Astrocyte of the spinal cord (primary cell): ENCODE results near the gene NFIC.
"Not testable (repeated sequence)": the region's sequence is repeated elsewhere in the genome, so short reads cannot be mapped to it uniquely, and the experiment has no call there.

Source experiments
- DNase-seq: peaks from one replicate; pipeline ENCODE4 v3.0.0; 2011; ENCODE audit warnings: low read depth, low spot score
- H3K4me3 ChIP-seq: 2 replicates; pipeline ENCODE4 v1.5.1; 2011; ENCODE audit warnings: low read depth, mild to moderate bottlenecking, low read length, moderate library complexity
- CTCF ChIP-seq: IDR thresholded peaks from 2 replicates; pipeline ENCODE4 v1.5.1; 2012; ENCODE audit warnings: low read depth, mild to moderate bottlenecking, low read length, inconsistent platforms
- in situ Hi-C: cut with HindIII; loops from 2 replicates; pipeline ENCODE4 v1.10.0; 2017; ENCODE audit warnings: low sequenced_read_pairs

NFIC gene

GRCh38 chr19:3507371-3508120 lies 141.2 kb downstream of the NFIC start:
- DNase-seq: no peak
- TF ChIP-seq CTCF: no peak
- H3K4me3 ChIP-seq: peak overlapping the region; percentile 90
- in situ Hi-C loops: no loop called here

- DNase-seq, H3K4me3 ChIP-seq, in situ Hi-C loops: not testable (repeated sequence)
Measured at GRCh38 chr19:3508121-3508661, 141.8 kb downstream of the NFIC start.

- TF ChIP-seq CTCF: no peak
- in situ Hi-C loops: no loop called here
- peak; percentile 10 for DNase-seq
- no peak overlapping the region for H3K4me3 ChIP-seq
Measured at GRCh38 chr19:3508771-3509535, 142.6 kb downstream of the NFIC start.

GRCh38 chr19:3509566-3509989 lies 143.2 kb downstream of the NFIC start:
- no peak overlapping the region for H3K4me3 ChIP-seq
- no peak for TF ChIP-seq CTCF
- in situ Hi-C loops: no loop called here
- peak; percentile 73 for DNase-seq

- no peak for TF ChIP-seq CTCF
- in situ Hi-C loops: no loop called here
- DNase-seq: no peak
- no peak overlapping the region for H3K4me3 ChIP-seq
Measured at GRCh38 chr19:3510727-3511126, 144.3 kb downstream of the NFIC start.

GRCh38 chr19:3511506-3512251 lies 145.3 kb downstream of the NFIC start:
- no peak for DNase-seq
- in situ Hi-C loops: no loop called here
- no peak for TF ChIP-seq CTCF
- no peak overlapping the region for H3K4me3 ChIP-seq
